ENCODE data around the gene FHAD1. TPM values are rescaled to one million over a fixed set of nuclear protein-coding genes. Genes with fewer than 3 reads are reported as not detected.
A peak's percentile ranks its signal among the peaks of the same experiment; 100 is the strongest.

Gene FHAD1
- total RNA-seq, 2 experiments from 2014 or later, result not detected

DNA sequence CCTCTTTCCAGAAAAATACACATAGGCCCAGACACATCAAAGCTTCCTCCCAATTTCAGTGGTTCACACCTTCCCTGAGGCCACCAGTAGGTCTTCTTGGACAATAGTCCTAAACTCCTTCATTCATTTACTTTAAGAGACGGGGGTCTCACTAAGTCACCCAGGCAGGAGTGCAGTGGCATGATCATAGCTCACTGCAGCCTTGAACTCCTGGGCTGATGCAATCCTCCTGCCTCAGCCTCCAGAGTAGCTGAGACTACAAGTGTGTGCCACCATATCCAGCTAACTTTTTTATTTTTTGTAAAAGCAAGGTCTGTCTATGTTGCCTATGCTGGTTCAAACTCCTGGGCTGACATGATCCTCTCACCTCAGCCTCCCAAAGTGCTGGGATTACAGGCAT is 8.2 kb upstream of the FHAD1 start:
- H3K9me3 Mint-ChIP-seq, result no peaks in the 10 kb centered on the region
- no peak overlapping the region for H3K27ac Mint-ChIP-seq
- H3K4me1 Mint-ChIP-seq (ENCODE audit: low read depth), result peaks cover 5% of the 10 kb centered on the region
- peaks cover 16% of the 10 kb centered on the region for H3K27me3 Mint-ChIP-seq
- ChIA-PET POLR2A (no interaction called here), CTCF (no interaction called here)
- DNase-seq, result no peak
- intact Hi-C loops (cut with micrococcal nuclease), result no loop called here
- no peaks in the 10 kb centered on the region for H3K36me3 Mint-ChIP-seq
- H3K4me3 Mint-ChIP-seq, result no peak overlapping the region

DNA sequence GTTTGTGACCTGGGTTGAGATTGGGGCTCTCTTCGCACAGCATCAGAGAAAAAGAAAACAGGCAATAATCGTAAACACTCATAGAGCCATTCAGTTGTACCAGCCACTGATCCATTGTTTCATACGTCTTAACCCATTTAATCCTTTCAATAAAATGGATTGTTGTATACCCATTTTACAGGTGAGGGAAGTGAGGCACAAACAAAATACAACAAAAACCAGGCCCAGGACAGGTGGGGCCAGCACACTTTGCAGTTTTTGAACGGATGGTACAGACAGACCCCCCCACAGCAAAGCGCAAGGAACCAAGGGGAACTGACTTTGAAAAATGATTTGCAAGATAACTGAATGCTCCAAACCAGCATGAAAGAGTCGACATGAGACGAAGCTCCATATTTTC is 4.3 kb upstream of the FHAD1 start:
- CTCF ChIA-PET, result no interaction called here
- DNase-seq, result no peak
- H3K4me1 Mint-ChIP-seq (ENCODE audit: low read depth), result peaks cover 22% of the 10 kb centered on the region
- no peak overlapping the region for H3K4me3 Mint-ChIP-seq
- H3K9me3 Mint-ChIP-seq, result peaks cover 5% of the 10 kb centered on the region
- peaks cover 37% of the 10 kb centered on the region for H3K27me3 Mint-ChIP-seq
- no peaks in the 10 kb centered on the region for H3K36me3 Mint-ChIP-seq
- POLR2A ChIA-PET, result no interaction called here
- H3K27ac Mint-ChIP-seq, result no peak overlapping the region
- intact Hi-C loops (cut with micrococcal nuclease), result loop anchor here (1.0 kb wide), 1 partner anchor 11 kb away; no protein-coding TSS in a partner anchor

DNA sequence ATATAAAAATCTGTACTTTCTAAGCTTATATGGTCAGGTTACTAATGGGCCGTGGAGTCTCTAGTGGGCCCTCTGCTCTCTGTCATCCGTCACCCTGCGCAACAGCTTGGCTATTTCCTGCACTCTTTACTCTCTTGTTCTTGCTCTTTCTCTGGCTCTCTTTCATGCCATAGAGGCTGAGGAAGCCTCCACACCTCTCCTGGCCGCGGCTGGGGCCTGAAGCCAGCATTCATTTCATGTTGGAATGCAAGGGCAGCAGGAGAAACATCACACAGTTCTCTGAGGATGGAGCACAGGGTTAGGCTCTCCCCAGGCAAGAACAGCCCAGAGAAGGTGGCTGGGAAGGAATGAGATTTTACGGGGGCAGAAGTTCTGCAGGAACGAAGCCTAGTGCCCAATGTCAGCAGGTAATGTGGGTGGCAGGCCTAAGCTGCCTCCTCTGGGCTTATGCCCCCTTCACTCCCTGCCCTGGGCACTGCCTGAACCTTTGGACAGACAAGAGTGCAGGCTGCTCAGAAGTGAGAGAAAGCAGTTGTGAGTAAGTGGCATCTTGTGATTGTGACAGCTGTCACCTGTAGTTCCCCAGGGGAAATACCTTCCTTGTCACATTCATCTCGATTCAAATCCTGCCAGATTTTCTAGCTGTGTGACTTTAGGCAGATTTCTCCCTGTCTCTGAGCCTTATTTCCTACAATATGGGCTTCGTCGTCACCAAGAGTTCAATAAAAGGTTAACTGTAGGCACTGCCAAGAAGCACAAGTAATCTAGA is 3.6 kb upstream of the FHAD1 start:
- no peak overlapping the region for H3K4me3 Mint-ChIP-seq
- POLR2A ChIA-PET, result interaction anchor here (0.7 kb wide), 1 partner anchor 20 kb away, joined by 4 read pairs; no protein-coding TSS in a partner anchor
- peak; percentile 23 for DNase-seq
- peaks cover 41% of the 10 kb centered on the region for H3K27me3 Mint-ChIP-seq
- intact Hi-C loops (cut with micrococcal nuclease), result loop anchor here (1.0 kb wide), 1 partner anchor 12 kb away; no protein-coding TSS in a partner anchor
- peaks cover 5% of the 10 kb centered on the region for H3K9me3 Mint-ChIP-seq
- peaks cover 28% of the 10 kb centered on the region for H3K4me1 Mint-ChIP-seq (ENCODE audit: low read depth)
- CTCF ChIA-PET, result interaction anchor here (0.7 kb wide), 1 partner anchor 62 kb away, joined by 3 read pairs; no protein-coding TSS in a partner anchor
- no peaks in the 10 kb centered on the region for H3K36me3 Mint-ChIP-seq
- H3K27ac Mint-ChIP-seq, result no peak overlapping the region

DNA sequence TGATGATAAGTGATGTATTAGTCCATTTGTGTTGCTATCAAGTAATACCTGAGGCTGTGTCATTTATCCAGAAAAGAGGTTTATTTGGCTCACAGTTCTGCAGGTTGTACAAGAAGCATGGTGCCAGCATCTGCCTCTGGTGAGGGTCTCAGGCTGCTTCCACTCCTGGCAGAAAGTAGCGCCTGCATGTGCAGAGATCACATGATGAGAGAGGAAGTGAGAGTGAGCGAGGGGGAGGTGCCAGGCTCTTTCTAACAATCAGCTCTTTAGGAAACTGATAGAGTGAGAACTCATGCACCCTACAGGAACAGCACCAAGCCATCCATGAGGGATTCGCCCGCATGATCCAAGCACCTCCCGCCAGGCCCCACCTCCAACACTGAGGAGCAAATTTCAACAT is 2.2 kb upstream of the FHAD1 start:
- Mint-ChIP-seq H3K36me3 (peaks cover 2% of the 10 kb centered on the region), H3K4me1 (ENCODE audit: low read depth) (peaks cover 42% of the 10 kb centered on the region), H3K4me3 (no peak overlapping the region), H3K9me3 (peaks cover 8% of the 10 kb centered on the region), H3K27ac (no peak overlapping the region), H3K27me3 (peaks cover 47% of the 10 kb centered on the region)
- ChIA-PET CTCF (no interaction called here), POLR2A (no interaction called here)
- intact Hi-C loops (cut with micrococcal nuclease), result loop anchor here (5.0 kb wide), 1 partner anchor 162 kb away; the partner anchor contains the start of gene EFHD2
- no peak for DNase-seq

DNA sequence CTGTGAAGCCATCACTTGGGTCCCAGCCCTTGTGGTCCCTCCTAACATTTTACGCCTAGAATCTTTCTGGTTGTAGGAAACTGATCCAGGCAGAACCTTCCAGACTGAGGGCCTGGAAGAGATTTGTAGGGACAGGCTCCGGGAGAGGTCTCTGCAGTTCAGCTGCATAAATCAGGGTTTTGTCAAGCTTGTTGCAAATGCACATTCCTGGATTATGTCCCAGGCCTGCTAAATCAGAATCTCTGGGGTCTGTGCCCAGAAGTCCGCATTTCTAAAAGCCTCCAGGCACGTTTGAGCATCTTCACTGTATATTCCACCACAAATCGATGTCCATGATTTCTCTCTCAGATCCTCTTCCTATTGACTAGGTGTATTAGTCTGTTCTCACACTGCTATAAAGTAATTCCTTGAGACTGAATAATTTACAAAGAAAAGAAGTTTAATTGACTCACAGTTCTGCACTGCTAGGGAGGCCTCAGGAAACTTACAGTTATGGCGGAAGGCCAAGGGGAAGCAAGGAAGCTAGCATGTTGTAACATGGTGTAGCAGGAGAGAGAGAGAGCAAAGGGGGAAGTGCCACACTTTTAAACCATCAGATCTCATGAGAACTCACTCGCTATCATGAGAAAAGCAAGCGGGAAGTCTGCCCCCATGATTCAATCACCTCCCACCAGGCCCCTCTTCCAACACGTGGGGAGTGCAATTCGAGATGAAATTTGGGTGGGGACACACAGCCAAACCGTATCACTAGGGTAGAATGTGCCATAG is 1.2 kb upstream of the FHAD1 start:
- intact Hi-C loops (cut with micrococcal nuclease), result loop anchor here (5.0 kb wide), 1 partner anchor 162 kb away; the partner anchor contains the start of gene EFHD2
- CTCF ChIA-PET, result no interaction called here
- Mint-ChIP-seq H3K9me3 (peaks cover 8% of the 10 kb centered on the region), H3K4me1 (ENCODE audit: low read depth) (peaks cover 45% of the 10 kb centered on the region), H3K27me3 (peaks cover 51% of the 10 kb centered on the region), H3K27ac (no peak overlapping the region), H3K36me3 (peaks cover 2% of the 10 kb centered on the region), H3K4me3 (no peak overlapping the region)
- DNase-seq, result no peak
- POLR2A ChIA-PET, result no interaction called here

DNA sequence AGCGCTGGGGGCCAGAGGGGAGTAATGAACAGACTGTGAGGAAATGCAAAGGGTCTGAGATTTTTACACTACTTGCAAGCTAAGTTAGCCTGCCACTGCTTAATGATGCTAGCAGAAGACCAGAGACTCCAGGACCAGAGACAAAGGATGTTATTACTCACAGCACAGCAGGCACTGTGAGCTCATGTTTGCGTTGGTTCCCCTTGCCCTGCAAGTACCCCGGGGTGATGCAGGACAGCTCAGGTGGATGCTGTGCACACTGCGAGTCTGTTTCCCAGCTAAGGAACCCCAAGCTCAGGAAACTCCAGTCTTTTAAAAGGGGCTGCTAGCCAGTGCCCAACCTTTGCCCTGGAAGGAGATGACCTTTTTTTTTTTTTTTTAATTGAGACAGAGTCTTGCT is 1.2 kb downstream of the FHAD1 start:
- Mint-ChIP-seq H3K36me3 (peaks cover 2% of the 10 kb centered on the region), H3K4me3 (peak overlapping the region; percentile 39), H3K9me3 (peaks cover 8% of the 10 kb centered on the region), H3K27me3 (peaks cover 43% of the 10 kb centered on the region), H3K4me1 (ENCODE audit: low read depth) (peaks cover 65% of the 10 kb centered on the region), H3K27ac (peak overlapping the region; percentile 20)
- no peak for DNase-seq
- ChIA-PET CTCF (interaction anchor here (0.7 to 1.3 kb wide), 4 partner anchors 24 to 120 kb away, joined by 3 to 4 read pairs (median 3); no protein-coding TSS in a partner anchor), POLR2A (interaction anchor here (2.7 kb wide), 1 partner anchor 17 kb away, joined by 9 read pairs; no protein-coding TSS in a partner anchor)
- intact Hi-C loops (cut with micrococcal nuclease), result loop anchor here (5.0 kb wide), 1 partner anchor 159 kb away; the partner anchor contains the start of gene EFHD2

DNA sequence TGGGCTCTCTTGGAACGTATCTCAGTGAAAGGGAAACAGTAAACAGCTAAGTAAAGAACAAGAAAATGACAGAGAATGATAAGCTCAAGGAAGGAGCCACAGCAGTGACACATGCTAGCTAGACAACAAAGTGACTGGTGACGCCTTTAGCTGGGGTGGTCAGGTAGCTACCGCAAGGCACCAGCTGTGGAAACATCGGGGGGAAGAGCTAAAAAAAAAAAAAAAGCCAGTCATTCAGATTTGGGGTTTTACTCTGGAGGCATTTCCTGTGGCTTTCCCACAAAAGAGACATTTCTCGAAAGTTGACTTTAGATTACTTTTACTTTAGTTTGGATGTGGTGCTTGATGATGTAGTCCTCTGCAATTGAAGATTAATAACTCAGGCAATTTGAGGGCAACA is 2.1 kb downstream of the FHAD1 start:
- POLR2A ChIA-PET, result interaction anchor here (2.7 kb wide), 1 partner anchor 18 kb away, joined by 9 read pairs; no protein-coding TSS in a partner anchor
- intact Hi-C loops (cut with micrococcal nuclease), result loop anchor here (1.0 to 5.0 kb wide), 2 partner anchors 18 to 158 kb away; partner anchors contain the start of gene EFHD2
- peak; percentile 85 for DNase-seq
- Mint-ChIP-seq H3K4me3 (peak overlapping the region; percentile 31), H3K9me3 (peaks cover 8% of the 10 kb centered on the region), H3K27me3 (peaks cover 41% of the 10 kb centered on the region), H3K4me1 (ENCODE audit: low read depth) (peaks cover 64% of the 10 kb centered on the region), H3K36me3 (peaks cover 2% of the 10 kb centered on the region), H3K27ac (peak overlapping the region; percentile 86)
- CTCF ChIA-PET, result interaction anchor here (0.6 to 1.3 kb wide), 3 partner anchors 39 to 1826 kb away, joined by 3 to 4 read pairs (median 3); no protein-coding TSS in a partner anchor

DNA sequence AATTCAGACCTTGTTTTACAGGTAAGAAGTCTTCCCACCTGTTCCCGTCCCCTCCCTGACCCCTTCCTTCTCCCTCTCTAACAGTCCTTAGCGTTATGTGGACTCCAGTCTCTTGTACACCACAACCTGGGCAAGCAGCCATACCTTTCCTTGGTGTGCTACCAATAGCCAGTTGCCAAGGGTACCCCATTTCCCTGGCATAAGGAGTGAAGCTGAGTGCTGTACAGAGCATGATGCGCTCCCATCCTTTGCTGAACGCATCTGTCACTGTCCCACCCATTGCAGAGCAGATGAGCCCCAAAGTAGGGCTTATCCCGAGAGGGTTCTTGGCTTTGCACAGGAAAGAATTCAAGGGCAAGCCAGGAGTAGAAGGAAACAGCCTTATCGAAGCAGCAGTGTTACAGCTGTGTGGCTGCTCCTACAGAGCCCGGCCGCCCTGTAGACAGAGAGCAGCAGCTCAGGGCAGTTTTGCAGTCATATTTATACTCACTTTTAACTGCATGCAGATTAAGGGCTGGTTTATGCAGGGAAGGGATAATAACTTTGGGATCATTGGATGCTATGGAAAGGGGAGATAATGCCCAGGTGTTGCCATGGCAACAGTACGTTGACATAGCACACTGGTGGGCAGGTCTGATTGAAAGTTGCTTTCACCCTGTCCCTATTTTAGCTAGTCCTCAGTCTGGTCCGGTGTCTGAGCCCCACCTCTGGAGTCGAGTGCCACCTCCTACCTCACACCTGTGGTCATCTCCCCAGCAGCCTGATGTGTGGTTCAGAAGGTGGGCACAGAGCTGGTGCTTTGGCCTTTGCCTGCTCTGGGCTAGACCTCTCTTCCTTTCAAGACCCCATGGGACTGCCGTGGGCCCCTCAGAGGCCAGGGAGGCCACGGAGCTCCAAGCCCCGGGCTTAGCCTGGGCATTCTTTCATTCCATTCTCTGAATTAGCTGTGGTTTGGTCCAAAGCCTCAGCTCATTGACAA is 5.1 kb downstream of the FHAD1 start:
- no peak for DNase-seq
- H3K4me3 Mint-ChIP-seq, result no peak overlapping the region
- intact Hi-C loops (cut with micrococcal nuclease), result loop anchor here (2.0 kb wide), 1 partner anchor 39 kb away; no protein-coding TSS in a partner anchor

DNA sequence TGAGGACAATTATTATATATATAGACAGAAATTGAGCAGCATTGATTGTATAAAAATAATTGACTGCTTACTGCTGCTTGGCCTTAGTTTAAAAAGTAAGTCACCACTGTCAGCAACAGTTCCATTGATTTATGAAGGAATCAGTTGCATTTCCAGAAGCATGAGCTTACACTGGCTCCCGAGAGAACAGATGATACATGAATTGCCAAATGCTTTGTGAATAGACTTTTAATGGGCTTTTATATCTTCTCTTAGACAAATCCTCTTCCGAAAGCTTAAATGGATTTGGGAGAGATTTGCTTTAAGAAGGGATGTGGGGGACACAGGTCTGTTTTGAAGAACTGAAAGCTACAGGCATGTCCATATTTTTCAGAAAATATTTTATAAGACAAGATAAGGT is 7.5 kb downstream of the FHAD1 start:
- Mint-ChIP-seq H3K27me3 (peaks cover 7% of the 10 kb centered on the region), H3K4me3 (no peak overlapping the region), H3K36me3 (no peaks in the 10 kb centered on the region), H3K27ac (no peak overlapping the region), H3K9me3 (no peaks in the 10 kb centered on the region), H3K4me1 (ENCODE audit: low read depth) (peaks cover 33% of the 10 kb centered on the region)
- ChIA-PET CTCF (interaction anchor here (1.2 to 1.4 kb wide), 2 partner anchors 17 to 70 kb away, joined by 4 read pairs; no protein-coding TSS in a partner anchor), POLR2A (no interaction called here)
- intact Hi-C loops (cut with micrococcal nuclease), result no loop called here
- no peak for DNase-seq

More for the DNA sequence above, 5.1 kb downstream of the FHAD1 start:
- CTCF ChIA-PET, result interaction anchor here (1.0 to 1.2 kb wide), 3 partner anchors 19 to 21 kb away, joined by 3 to 6 read pairs (median 5); no protein-coding TSS in a partner anchor
- H3K36me3 Mint-ChIP-seq, result peaks cover 2% of the 10 kb centered on the region
- peaks cover 53% of the 10 kb centered on the region for H3K4me1 Mint-ChIP-seq (ENCODE audit: low read depth)
- H3K27me3 Mint-ChIP-seq, result peaks cover 18% of the 10 kb centered on the region
- H3K9me3 Mint-ChIP-seq, result peaks cover 2% of the 10 kb centered on the region
- H3K27ac Mint-ChIP-seq, result no peak overlapping the region
- POLR2A ChIA-PET, result interaction anchor here (0.5 to 0.6 kb wide), 2 partner anchors 18 to 205 kb away, joined by 4 to 5 read pairs; no protein-coding TSS in a partner anchor

DNA sequence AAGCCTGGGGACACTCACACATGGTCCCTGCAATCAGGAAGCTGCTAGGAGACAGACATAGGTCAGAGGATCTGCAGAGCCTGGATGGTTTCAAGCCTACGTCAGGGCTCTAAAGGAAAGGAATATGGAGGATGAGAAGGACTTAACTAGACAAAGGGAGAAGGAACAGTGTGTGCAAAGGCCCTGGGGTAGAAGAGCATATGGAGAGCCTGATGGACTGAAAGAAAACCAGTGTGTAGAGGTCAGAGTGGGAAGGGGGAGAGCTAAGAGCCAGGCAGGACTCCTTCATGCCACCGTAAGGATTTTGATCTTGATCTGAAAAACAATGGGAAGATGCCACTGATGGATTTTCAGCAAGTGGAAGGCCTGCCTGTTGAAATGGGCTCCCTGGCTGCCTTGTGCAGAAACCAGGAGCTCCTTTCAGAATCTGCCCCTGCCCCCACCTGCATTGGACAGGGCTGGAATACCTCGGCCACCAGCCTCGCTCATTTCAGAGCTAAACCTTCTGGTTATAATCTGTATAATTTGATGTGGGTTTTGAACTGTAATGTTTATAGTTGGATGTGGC is 8.6 kb downstream of the FHAD1 start:
- POLR2A ChIA-PET, result no interaction called here
- DNase-seq, result no peak
- H3K4me1 Mint-ChIP-seq (ENCODE audit: low read depth), result peaks cover 29% of the 10 kb centered on the region
- CTCF ChIA-PET, result interaction anchor here (1.4 kb wide), 1 partner anchor 69 kb away, joined by 4 read pairs; no protein-coding TSS in a partner anchor
- no peak overlapping the region for H3K27ac Mint-ChIP-seq
- intact Hi-C loops (cut with micrococcal nuclease), result no loop called here
- H3K4me3 Mint-ChIP-seq, result no peak overlapping the region
- H3K36me3 Mint-ChIP-seq, result no peaks in the 10 kb centered on the region
- peaks cover 4% of the 10 kb centered on the region for H3K27me3 Mint-ChIP-seq
- no peaks in the 10 kb centered on the region for H3K9me3 Mint-ChIP-seq

DNA sequence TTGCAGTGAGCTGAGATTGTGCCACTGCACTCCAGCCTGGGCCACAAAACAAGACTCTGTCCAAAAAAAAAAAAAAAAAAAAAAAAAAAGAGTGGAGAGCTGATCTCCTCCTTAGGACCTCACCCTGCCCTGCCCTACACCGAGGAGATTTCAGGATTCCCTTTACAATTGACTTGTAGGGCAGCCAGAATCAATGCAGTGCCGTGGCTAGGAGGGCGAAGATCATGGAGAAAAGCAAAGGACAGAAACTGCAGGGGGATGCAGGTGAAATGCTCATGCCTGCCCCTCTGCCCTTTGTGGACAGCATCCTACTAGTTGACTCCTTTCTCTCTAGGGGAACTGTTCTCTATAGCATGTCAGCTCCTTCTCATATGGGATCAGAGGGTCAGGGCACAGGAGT is 9.6 kb downstream of the FHAD1 start:
- H3K27ac Mint-ChIP-seq, result no peak overlapping the region
- no peaks in the 10 kb centered on the region for H3K36me3 Mint-ChIP-seq
- POLR2A ChIA-PET, result no interaction called here
- intact Hi-C loops (cut with micrococcal nuclease), result no loop called here
- CTCF ChIA-PET, result no interaction called here
- H3K4me1 Mint-ChIP-seq (ENCODE audit: low read depth), result peaks cover 34% of the 10 kb centered on the region
- H3K27me3 Mint-ChIP-seq, result peaks cover 5% of the 10 kb centered on the region
- no peak for DNase-seq
- no peak overlapping the region for H3K4me3 Mint-ChIP-seq
- H3K9me3 Mint-ChIP-seq, result no peaks in the 10 kb centered on the region
